HG02870 (cell line): Measurements from ENCODE around the gene MVB12B.
"Not testable (repeated sequence)": the region's sequence is repeated elsewhere in the genome, so short reads cannot be mapped to it uniquely, and the experiment has no call there.

Source experiments
- ATAC-seq: cut with Tn5 transposase; IDR thresholded peaks from one replicate; pipeline ENCODE4 v1.9.1; 2021; ENCODE audit warnings: mild to moderate bottlenecking, moderate library complexity; ENCODE audit not compliant: unreplicated experiment

MVB12B gene

DNA sequence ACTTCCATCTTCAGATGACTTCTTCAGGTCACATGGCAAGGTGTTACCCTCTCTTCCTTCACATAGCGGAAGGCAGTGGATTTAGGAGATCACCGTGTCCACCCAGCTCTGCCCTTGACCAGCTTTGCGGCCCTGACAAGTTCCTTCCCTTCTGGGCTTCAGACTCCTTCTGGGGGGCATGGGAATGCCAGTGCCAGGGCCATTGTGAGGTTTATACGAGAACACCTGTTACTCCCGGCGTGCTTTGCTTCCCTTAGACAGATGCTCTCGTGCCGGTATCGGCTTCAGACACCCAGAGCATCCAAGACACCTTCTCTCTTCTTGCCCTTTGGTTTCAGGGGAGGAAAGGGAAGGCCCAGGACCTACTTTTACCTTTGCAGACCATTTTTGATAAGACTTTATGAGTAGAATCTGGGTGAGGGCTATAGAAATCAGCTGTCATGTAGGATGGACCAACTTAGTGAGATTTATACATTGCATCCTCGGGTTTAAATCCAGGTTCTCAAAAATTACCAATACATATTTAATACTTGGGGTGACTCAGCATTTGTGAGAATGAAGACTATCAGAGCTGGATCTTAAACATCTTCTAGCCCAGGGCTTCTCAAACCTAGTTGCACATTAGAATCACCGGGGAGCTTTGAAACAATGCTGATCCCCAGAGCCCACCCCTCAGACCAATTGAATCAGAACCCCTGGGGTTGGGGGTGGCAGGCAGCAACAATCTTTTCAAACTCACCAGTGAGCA is 138.2 kb downstream of the MVB12B start:
- no peak for ATAC-seq

GRCh38 chr9:126465977-126466376 is 139.3 kb downstream of the MVB12B start:
- ATAC-seq = no peak

GRCh38 chr9:126468141-126468825 is 141.7 kb downstream of the MVB12B start:
- no peak for ATAC-seq

DNA sequence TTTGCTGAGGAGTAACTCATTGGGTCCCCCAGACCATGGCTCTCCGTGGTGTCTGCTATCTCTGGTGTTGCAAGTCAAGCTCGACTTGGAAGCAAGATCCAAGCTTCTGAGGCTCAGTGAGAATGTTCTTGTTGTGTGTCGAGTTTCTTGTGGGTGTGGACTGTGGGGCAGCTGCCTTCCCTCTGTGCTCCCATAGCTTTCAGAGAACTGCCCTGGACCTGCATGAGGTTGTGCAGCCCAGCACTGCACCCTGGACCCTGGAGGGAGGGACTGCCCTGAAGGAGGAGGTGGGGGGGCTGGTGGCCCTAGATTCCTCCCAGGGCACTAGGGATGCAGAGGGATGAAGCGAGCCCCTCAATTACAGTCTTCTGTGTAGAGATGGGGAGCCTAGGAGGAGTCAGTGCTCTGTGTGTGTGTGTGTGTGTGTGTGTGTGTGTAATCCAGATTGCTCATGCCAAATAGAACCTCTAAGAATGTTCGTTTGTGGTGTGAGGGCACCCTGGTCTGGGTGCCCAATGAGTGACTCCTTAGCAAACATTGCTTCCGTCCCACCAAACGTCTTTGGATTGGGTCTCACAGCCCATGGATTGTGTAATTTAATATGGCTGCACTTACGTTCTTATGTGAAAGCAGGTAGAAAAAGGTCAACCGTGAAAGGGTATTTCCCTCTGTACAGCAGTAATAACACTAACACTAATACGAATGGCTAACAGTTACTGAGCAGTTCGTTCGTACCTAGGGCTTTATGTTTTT is 143.8 kb downstream of the MVB12B start:
- no peak for ATAC-seq

- ATAC-seq = no peak
Observed at GRCh38 chr9:126471084-126471624, 144.5 kb downstream of the MVB12B start.

DNA sequence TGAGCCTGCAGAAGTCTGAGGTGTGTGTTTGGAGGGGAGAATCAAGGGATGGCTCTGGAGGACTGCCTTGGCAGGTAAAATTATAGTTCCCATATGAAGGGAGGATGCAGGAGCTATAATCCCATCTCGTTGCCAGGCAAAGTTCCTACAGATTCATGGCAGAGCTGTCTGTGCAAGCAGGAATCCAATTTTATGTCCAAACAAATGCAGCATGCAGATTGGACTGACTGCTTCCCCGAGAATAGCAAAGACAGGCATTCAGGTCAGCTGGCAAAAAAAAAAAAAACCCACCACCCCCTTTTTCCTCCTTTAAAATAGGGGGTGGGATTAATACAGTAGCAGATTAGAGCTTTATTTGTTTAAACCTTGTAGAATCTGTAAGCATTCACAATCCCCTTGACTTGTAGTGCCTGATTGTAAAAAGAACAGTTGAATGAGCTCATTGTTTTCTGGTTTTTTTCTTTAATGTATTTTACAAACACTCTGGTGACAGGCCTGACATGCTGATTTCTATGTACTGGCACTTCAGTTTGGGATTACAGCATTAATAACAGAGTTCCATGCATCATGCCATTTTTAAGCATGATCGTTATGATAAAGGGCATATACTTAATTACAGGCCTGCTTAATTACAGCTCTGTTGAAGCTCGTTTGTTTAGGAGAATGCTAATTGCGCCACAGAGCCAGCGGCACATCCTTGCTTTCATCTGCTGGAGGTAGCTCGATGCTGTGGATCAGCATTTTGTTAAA is 145.7 kb downstream of the MVB12B start:
- no peak for ATAC-seq

DNA sequence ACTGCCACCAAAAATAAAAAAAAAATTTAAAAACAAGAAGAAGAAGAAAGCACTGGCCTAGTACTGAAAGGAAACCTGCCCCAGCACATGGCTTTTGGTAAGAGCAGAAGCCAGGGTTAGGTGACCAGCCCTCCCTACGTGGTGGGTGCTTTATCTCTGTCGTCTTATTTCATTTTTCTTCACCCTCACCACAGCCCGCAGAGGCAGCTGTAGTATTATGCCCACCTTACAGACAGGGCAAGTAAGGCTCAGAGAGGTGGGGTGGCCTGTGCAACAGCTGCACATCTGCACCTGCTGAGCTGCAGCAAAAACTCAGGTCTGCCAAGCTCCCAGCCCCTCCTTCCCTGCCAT is 146.3 kb downstream of the MVB12B start:
- ATAC-seq = no peak

- no peak for ATAC-seq
Observed at GRCh38 chr9:126474206-126474765, 147.7 kb downstream of the MVB12B start.

DNA sequence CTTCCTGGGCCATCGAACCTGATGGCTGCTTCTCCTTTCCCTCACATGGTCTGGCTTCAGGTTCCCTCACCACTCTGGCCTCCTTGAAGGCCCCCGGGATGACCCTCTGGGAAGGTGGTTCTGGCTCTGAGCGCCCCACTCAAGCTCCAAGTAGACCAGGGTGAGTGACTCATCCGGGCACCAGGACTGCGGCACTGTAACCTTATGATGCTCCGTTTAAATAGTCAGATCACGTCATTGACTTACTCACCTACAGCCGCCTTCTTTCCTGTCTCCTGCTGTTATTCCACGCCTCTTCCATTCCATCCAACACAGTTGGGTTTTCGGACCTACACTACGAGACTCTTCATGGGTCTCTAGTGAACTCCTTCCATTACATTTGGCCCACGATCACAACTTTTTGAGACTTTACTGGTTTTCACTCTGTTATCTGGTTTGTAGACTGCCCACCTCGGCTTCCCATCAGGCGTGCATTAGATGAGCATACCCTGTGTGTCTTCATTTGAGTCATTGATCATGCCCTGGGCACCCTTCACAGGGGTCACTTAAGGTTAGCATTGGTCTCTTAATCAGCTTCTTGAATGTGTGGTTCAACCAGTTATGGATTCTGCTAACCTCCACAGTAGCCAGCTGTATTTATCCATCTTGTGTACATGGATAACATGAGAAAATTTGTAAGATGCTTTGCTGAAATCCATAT is 148.3 kb downstream of the MVB12B start:
- no peak for ATAC-seq

- ATAC-seq = no peak
Observed at GRCh38 chr9:126475933-126476555, 149.4 kb downstream of the MVB12B start.

DNA sequence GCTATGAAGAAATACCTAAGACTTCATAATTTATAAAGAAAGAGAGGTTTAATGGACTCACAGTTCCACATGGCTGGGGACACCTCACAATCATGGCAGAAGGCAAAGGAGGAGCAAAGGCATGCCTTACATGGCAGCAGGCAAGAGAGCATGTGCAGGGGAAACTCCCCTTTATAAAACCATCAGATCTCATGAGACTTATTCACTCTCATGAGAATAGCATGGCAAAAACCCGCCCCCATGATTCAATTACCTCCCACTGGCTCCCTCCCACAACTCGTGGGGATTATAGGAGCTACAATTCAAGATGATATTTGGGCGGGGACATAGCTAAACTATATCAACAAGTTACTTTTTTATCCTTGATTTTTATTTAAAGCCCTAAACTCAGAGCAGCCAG is 150.8 kb downstream of the MVB12B start:
- ATAC-seq = not testable (repeated sequence)

DNA sequence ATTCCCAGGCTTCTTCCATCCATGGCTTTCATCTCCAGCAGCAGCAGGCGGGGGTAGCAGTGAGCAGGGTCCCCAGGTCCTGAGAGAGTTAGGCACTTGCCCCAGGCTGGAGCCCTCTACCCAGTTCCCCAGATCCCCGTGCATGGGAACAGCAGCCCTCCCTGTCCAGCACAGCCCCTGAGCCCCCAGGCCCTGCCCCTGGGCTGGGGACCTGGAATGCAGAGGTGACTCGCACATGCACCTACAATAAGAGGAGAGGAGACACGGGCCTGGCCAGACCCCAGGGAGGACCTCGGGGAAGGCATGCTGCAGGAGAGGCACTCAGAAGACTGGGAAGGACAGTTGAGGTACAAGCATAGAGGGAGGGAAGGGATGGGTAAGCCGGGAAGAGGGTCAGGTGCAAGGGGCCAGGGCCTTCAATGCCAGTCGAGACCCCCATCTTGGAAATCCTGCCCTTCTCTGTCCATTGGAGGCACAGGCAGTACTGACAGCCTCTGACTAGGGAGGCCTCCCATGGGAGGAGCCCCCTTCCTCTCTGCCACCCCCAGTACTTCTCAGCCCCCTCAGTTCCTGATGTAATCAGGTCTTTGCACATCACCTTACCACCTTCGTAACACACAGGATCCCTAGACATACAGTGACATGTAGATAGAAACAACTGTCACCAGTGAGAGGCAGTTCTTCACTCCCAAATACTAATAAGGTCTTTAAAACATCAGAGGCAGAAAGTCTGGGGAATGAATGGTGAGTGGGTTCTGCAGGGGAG is 151.8 kb downstream of the MVB12B start:
- ATAC-seq = no peak

- ATAC-seq = no peak
Observed at GRCh38 chr9:126479515-126479914, 152.9 kb downstream of the MVB12B start.

- ATAC-seq = no peak
Observed at GRCh38 chr9:126480813-126481212, 154.2 kb downstream of the MVB12B start.

DNA sequence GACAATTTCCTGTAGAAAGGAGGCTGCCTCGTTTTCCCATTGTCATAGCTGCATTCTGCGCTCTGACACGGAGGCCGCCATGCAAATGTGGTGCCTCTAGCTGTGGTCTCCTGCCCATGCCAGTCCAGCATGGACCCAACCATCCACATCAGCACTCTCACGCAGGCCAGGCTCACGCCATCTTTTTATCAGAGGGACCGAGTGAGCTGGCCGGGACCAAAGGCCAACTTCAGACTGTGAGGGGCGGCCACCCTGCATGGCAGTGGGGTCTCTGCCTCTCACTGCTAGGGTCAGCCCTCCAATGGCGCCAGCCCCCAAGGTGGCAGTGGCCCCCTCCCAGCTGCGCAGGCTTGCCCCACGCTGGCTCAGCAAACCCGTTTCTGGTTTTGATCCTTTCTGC is 155.2 kb downstream of the MVB12B start:
- no peak for ATAC-seq

- no peak for ATAC-seq
Observed at GRCh38 chr9:126482361-126483044, 155.9 kb downstream of the MVB12B start.

- ATAC-seq = no peak
Observed at GRCh38 chr9:126483468-126484073, 156.9 kb downstream of the MVB12B start.

GRCh38 chr9:126485662-126486061 is 159.0 kb downstream of the MVB12B start:
- no peak for ATAC-seq
